Measurements from ENCODE around the gene GNG7.

The GNG7 gene

DNA sequence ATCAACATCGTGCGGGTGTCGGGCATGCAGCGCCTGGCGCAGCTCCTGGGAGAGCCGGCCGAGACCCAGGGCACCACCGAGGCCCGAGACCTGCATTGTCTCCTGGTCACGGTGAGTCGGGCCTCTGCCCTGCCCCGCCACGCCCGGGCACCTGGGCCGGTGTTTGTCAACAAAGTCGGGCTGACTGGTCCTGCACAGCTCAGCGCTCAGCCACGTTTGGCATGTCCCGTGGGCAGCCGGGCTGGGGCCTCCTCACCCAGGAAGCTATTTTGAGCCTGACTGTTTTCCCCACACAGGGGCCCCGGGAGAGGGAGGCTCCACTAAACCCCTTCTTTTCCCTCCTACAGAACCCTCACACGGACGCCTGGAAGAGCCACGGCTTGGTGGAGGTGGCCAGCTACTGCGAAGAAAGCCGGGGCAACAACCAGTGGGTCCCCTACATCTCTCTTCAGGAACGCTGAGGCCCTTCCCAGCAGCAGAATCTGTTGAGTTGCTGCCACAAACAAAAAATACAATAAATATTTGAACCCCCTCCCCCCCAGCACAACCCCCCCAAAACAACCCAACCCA lies 225.3 kb downstream of the GNG7 start:
- TF ChIP-seq, protein P1, sequence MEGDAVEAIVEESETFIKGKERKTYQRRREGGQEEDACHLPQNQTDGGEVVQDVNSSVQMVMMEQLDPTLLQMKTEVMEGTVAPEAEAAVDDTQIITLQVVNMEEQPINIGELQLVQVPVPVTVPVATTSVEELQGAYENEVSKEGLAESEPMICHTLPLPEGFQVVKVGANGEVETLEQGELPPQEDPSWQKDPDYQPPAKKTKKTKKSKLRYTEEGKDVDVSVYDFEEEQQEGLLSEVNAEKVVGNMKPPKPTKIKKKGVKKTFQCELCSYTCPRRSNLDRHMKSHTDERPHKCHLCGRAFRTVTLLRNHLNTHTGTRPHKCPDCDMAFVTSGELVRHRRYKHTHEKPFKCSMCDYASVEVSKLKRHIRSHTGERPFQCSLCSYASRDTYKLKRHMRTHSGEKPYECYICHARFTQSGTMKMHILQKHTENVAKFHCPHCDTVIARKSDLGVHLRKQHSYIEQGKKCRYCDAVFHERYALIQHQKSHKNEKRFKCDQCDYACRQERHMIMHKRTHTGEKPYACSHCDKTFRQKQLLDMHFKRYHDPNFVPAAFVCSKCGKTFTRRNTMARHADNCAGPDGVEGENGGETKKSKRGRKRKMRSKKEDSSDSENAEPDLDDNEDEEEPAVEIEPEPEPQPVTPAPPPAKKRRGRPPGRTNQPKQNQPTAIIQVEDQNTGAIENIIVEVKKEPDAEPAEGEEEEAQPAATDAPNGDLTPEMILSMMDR (IDR thresholded peaks at IDR 0.05): no peak
- Histone ChIP-seq H2AFZ (no peak overlapping the region), H3K27ac (peak overlapping the region; percentile 93)

DNA sequence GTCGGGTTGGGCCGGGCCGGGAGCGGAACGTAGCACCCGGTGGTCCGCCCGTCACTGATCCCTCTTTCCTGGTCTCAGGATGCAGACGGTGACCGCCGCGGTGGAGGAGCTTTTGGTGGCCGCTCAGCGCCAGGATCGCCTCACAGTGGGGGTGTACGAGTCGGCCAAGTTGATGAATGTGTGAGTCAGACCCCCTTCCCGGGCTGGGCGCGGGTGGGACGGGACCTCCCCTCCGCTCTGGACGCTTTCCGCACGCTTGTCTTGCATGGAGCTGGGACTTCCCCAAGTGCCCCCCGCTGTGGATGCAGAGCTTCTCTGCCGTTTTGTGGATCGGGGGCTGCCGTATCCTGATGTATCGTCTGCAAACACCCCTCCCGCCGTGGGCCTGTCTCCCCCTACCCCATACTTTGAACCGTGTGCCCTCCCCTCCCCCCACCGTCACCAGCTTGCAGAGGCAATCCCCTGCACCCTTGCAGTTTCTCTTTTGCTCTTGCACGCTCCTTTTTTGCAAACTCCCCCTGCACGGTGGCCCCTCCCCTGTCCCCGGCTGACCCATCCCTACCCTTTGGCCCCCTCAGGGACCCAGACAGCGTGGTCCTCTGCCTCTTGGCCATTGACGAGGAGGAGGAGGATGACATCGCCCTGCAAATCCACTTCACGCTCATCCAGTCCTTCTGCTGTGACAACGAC lies 225.9 kb downstream of the GNG7 start:
- Histone ChIP-seq H3K27ac (peak overlapping the region; percentile 93), H3K79me2 (peaks cover 6% of the 10 kb centered on the region), H3K27me3 (ENCODE audit: control insufficient read depth, insufficient read depth, low read length) (no peaks in the 10 kb centered on the region), H3K36me3 (ENCODE audit: control insufficient read depth, insufficient read depth, low read length) (no peaks in the 10 kb centered on the region), H3K9ac (peak overlapping the region; percentile 87), H2AFZ (peak overlapping the region; percentile 1), H3K4me2 (ENCODE audit: low read length) (peak overlapping the region; percentile 80), H3K9me3 (ENCODE audit: control insufficient read depth, low read length) (no peaks in the 10 kb centered on the region), H3K4me1 (peaks cover 13% of the 10 kb centered on the region), H3K4me3 (ENCODE audit: low read depth, low read length) (peak overlapping the region; percentile 94)
- TF ChIP-seq, protein P1 (IDR thresholded peaks at IDR 0.05): no peak

More for the DNA sequence above, 225.3 kb downstream of the GNG7 start:
- Histone ChIP-seq H3K4me2 (ENCODE audit: low read length) (peak overlapping the region; percentile 80), H3K4me3 (ENCODE audit: low read depth, low read length) (peak overlapping the region; percentile 94), H3K9me3 (ENCODE audit: control insufficient read depth, low read length) (no peaks in the 10 kb centered on the region), H3K27me3 (ENCODE audit: control insufficient read depth, insufficient read depth, low read length) (no peaks in the 10 kb centered on the region), H3K36me3 (ENCODE audit: control insufficient read depth, insufficient read depth, low read length) (no peaks in the 10 kb centered on the region), H3K79me2 (peaks cover 6% of the 10 kb centered on the region), H3K4me1 (peaks cover 13% of the 10 kb centered on the region), H3K9ac (peak overlapping the region; percentile 87)

DNA sequence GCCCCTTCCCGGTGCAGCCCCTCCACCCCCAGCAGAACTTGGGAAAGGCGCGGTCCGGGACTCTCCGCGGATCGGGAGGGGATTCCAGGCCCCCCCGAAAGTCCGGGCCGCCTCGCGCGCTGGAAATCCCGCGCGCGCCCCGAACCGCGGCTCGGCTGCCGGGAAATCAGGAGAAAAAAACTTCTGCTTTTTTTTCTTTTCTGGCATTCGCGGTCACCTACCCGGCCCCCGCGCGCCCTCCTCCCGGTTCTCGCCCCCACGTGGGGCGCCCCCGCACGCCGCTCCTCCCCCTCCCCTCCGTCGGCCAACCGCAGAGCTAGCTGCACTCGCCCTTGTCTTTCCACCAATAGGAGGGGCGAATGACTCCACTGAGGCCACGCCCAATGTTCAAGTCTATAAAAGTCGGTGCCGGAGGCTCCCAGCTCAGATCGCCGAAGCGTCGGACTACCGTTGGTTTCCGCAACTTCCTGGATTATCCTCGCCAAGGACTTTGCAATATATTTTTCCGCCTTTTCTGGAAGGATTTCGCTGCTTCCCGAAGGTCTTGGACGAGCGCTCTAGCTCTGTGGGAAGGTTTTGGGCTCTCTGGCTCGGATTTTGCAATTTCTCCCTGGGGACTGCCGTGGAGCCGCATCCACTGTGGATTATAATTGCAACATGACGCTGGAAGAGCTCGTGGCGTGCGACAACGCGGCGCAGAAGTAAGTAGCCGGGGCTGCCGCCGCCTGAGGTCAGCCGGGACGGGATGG lies 226.6 kb downstream of the GNG7 start, which contains the start of gene GADD45B:
Gene GADD45B, plus strand, starts transcription at position 426 of the 749 bp plus-strand sequence. Its CDS starts 232 bp downstream, at position 658.
- peak within 1 kb of the TSS; percentile 67 for H2AFZ ChIP-seq
- H3K36me3 ChIP-seq (ENCODE audit: control insufficient read depth, insufficient read depth, low read length): no peaks in the 10 kb centered on the region
- H3K27me3 ChIP-seq (ENCODE audit: control insufficient read depth, insufficient read depth, low read length): no peaks in the 10 kb centered on the region
- TF ChIP-seq, protein P1 (IDR thresholded peaks at IDR 0.05): peak; percentile 29
- H3K9ac ChIP-seq: peak within 1 kb of the TSS; percentile 87
- peaks cover 6% of the 10 kb centered on the region for H3K79me2 ChIP-seq
- peak within 1 kb of the TSS; percentile 93 for H3K27ac ChIP-seq
- H3K4me3 ChIP-seq (ENCODE audit: low read depth, low read length): peak within 1 kb of the TSS; percentile 94
- H3K9me3 ChIP-seq (ENCODE audit: control insufficient read depth, low read length): no peaks in the 10 kb centered on the region
- peaks cover 13% of the 10 kb centered on the region for H3K4me1 ChIP-seq
- H3K4me2 ChIP-seq (ENCODE audit: low read length): peak within 1 kb of the TSS; percentile 82

DNA sequence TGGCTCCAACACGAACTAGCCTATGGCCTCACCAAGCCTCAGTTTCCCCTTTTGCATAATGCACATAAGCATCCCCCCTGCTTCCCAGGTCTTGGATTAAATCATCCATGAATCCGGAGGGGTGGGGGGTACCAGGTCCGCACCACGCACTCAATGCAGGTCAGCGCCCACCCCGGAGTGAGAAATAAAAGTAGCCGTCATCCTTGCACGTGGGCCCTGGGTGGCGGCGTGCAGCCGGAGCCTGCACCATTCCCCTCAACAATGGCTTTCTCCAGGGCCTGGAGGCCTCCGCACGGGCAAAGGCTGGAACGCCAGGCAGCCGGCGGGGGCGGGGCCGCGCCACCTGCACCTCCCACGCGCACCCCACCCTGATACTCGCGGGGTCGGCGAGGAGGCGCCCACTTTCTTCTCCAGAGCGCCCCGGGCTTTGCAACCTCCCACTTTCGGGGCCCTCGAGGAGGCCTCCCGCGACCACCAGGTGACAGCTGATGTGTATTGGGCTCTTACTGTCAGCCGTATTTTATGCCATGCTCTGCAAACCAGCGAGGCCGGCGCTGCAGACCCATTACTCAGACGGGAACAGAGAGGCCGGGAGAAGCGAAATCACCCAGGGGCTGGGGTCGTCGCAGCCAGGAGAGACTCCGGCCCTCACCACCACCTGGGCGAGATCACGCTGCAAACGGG lies 227.3 kb downstream of the GNG7 start:
- peaks cover 13% of the 10 kb centered on the region for H3K4me1 ChIP-seq
- H3K4me3 ChIP-seq (ENCODE audit: low read depth, low read length): peak overlapping the region; percentile 94
- H3K9me3 ChIP-seq (ENCODE audit: control insufficient read depth, low read length): no peaks in the 10 kb centered on the region
- peak overlapping the region; percentile 67 for H2AFZ ChIP-seq
- TF ChIP-seq, protein P1 (IDR thresholded peaks at IDR 0.05): no peak
- no peaks in the 10 kb centered on the region for H3K36me3 ChIP-seq (ENCODE audit: control insufficient read depth, insufficient read depth, low read length)
- peak overlapping the region; percentile 93 for H3K27ac ChIP-seq
- H3K4me2 ChIP-seq (ENCODE audit: low read length): peak overlapping the region; percentile 82
- H3K79me2 ChIP-seq: peaks cover 6% of the 10 kb centered on the region
- no peaks in the 10 kb centered on the region for H3K27me3 ChIP-seq (ENCODE audit: control insufficient read depth, insufficient read depth, low read length)
- peak overlapping the region; percentile 1 for H3K9ac ChIP-seq

Measured in parathyroid adenoma (tissue), 2 donors.